SK-N-SH treated with all-trans-retinoic acid at 6 μM for 48 hours (cell line): ENCODE results near the gene ARHGAP8.

Experiments used
- ATAC-seq: fragments of 200-7000 bp; cut with Tn5 transposase; 3 replicates; pipeline ENCODE4 v1.9.1; 2020; ENCODE audit warnings: mild to moderate bottlenecking, moderate library complexity
- ARNTL ChIP-seq: fragments of 450-650 bp; formaldehyde crosslinking; IDR thresholded peaks from 2 replicates; pipeline ENCODE4 v1.5.0; 2020; ENCODE audit warnings: low read depth, mild to moderate bottlenecking, moderate library complexity, borderline replicate concordance
- CREB5 ChIP-seq: fragments of 250-450 bp; sonication (Bioruptor Pico); IDR thresholded peaks from 2 replicates; pipeline ENCODE4 v1.5.1; 2020; ENCODE audit warnings: low read depth, mild to moderate bottlenecking, moderate library complexity
- CSDC2 ChIP-seq: fragments of 250-450 bp; sonication (Bioruptor Pico); IDR thresholded peaks from 2 replicates; pipeline ENCODE4 v1.5.0; 2020; ENCODE audit warnings: mild to moderate bottlenecking, moderate library complexity
- CSRNP3 ChIP-seq: fragments of 250-450 bp; sonication (Bioruptor Pico); IDR thresholded peaks from 2 replicates; pipeline ENCODE4 v1.5.1; 2021; ENCODE audit warnings: mild to moderate bottlenecking, moderate library complexity
- ESRRG ChIP-seq: fragments of 250-450 bp; sonication (Bioruptor Pico); IDR thresholded peaks from 2 replicates; pipeline ENCODE4 v1.6.1; 2021; ENCODE audit warnings: mild to moderate bottlenecking
- GLIS3 ChIP-seq: fragments of 250-450 bp; sonication (Bioruptor Pico); IDR thresholded peaks from 2 replicates; pipeline ENCODE4 v1.5.0; 2020; ENCODE audit warnings: mild to moderate bottlenecking, moderate library complexity
- ISL1 ChIP-seq: fragments of 250-450 bp; sonication (Bioruptor Pico); IDR thresholded peaks from 2 replicates; pipeline ENCODE4 v2.1.2; 2022; ENCODE audit warnings: mild to moderate bottlenecking, moderate library complexity
- OSR1 ChIP-seq: fragments of 250-450 bp; sonication (Bioruptor Pico); IDR thresholded peaks from 2 replicates; pipeline ENCODE4 v1.8.0; 2022; ENCODE audit warnings: moderate library complexity, mild to moderate bottlenecking, inconsistent platforms
- POU6F1 ChIP-seq: fragments of 250-450 bp; sonication (Bioruptor Pico); IDR thresholded peaks from 2 replicates; pipeline ENCODE4 v1.8.0; 2021; ENCODE audit warnings: low read depth, mild to moderate bottlenecking, moderate library complexity, borderline replicate concordance
- PPARA ChIP-seq: fragments of 250-450 bp; sonication (Bioruptor Pico); IDR thresholded peaks from 2 replicates; pipeline ENCODE4 v1.5.0; 2020; ENCODE audit warnings: mild to moderate bottlenecking, borderline replicate concordance
- SNAI2 ChIP-seq: fragments of 250-450 bp; sonication (Bioruptor Pico); IDR thresholded peaks from 2 replicates; pipeline ENCODE4 v1.5.0; 2020; ENCODE audit warnings: mild to moderate bottlenecking, moderate library complexity
- TCF4 ChIP-seq: fragments of 250-450 bp; sonication (Bioruptor Pico); IDR thresholded peaks from 2 replicates; pipeline ENCODE4 v1.8.0; 2021; ENCODE audit warnings: mild to moderate bottlenecking, moderate library complexity, borderline replicate concordance
- TOX ChIP-seq: fragments of 250-450 bp; sonication (Bioruptor Pico); IDR thresholded peaks from 2 replicates; pipeline ENCODE4 v1.8.0; 2021; ENCODE audit warnings: mild to moderate bottlenecking, moderate library complexity, borderline replicate concordance
- TSHZ2 ChIP-seq: fragments of 250-450 bp; sonication (Bioruptor Pico); IDR thresholded peaks from 2 replicates; pipeline ENCODE4 v1.5.0; 2020; ENCODE audit warnings: mild to moderate bottlenecking, moderate library complexity
- ZC3H10 ChIP-seq: fragments of 250-450 bp; sonication (Bioruptor Pico); IDR thresholded peaks from 2 replicates; pipeline ENCODE4 v1.5.1; 2021; ENCODE audit warnings: mild to moderate bottlenecking, moderate library complexity
- ZFP3 ChIP-seq: fragments of 250-450 bp; sonication (Bioruptor Pico); IDR thresholded peaks from 2 replicates; pipeline ENCODE4 v1.5.0; 2020; ENCODE audit warnings: mild to moderate bottlenecking, moderate library complexity
- ZFP30 ChIP-seq: fragments of 450-650 bp; formaldehyde crosslinking; IDR thresholded peaks from 2 replicates; pipeline ENCODE4 v1.5.0; 2022; ENCODE audit warnings: mild to moderate bottlenecking, moderate library complexity
- ZNF565 ChIP-seq: fragments of 450-650 bp; formaldehyde crosslinking; conservative IDR thresholded peaks from 2 replicates; pipeline ENCODE4 v1.5.0; 2020; ENCODE audit warnings: low read depth, mild to moderate bottlenecking, moderate library complexity
- ZNF70 ChIP-seq: fragments of 450-650 bp; formaldehyde crosslinking; IDR thresholded peaks from 2 replicates; pipeline ENCODE4 v1.5.0; 2020; ENCODE audit warnings: mild to moderate bottlenecking, moderate library complexity
- ZNF8 ChIP-seq: fragments of 450-650 bp; formaldehyde crosslinking; IDR thresholded peaks from 2 replicates; pipeline ENCODE4 v1.5.0; 2020; ENCODE audit warnings: mild to moderate bottlenecking, moderate library complexity

ARHGAP8 gene

GRCh38 chr22:44831885-44832284 lies 79.5 kb downstream of the ARHGAP8 start:
- no peak for ATAC-seq
- TF ChIP-seq SNAI2, result no peak
- no peak for TF ChIP-seq ZC3H10 (CRISPR knock-in tag)
- no peak for TF ChIP-seq TOX (CRISPR knock-in tag)
- TF ChIP-seq, all 23 proteins: peak for 0

GRCh38 chr22:44834065-44834464 lies 81.7 kb downstream of the ARHGAP8 start:
- ATAC-seq, result no peak
- TF ChIP-seq GLIS3 (CRISPR knock-in tag) (no peak), ZC3H10 (CRISPR knock-in tag) (no peak), ZNF70 (CRISPR knock-in tag) (no peak), CREB5 (CRISPR knock-in tag) (no peak), ZNF565 (CRISPR knock-in tag) (no peak), TOX (CRISPR knock-in tag) (no peak), ISL1 (CRISPR knock-in tag) (no peak), ZFP30 (CRISPR knock-in tag) (no peak), ZFP3 (CRISPR knock-in tag) (no peak), ZNF8 (CRISPR knock-in tag) (no peak), TCF4 (CRISPR knock-in tag) (no peak), CSDC2 (CRISPR knock-in tag) (no peak)

- ATAC-seq, result no peak
- TF ChIP-seq TOX (CRISPR knock-in tag) (no peak), ZNF565 (CRISPR knock-in tag) (no peak), ZC3H10 (CRISPR knock-in tag) (no peak), TSHZ2 (CRISPR knock-in tag) (no peak), GLIS3 (CRISPR knock-in tag) (no peak), ZFP30 (CRISPR knock-in tag) (no peak), OSR1 (CRISPR knock-in tag) (no peak), TCF4 (CRISPR knock-in tag) (no peak)
Measured at GRCh38 chr22:44837481-44837880, 85.1 kb downstream of the ARHGAP8 start.

- no peak for TF ChIP-seq ZNF565 (CRISPR knock-in tag)
- TF ChIP-seq ZFP30 (CRISPR knock-in tag), result no peak
- no peak for ATAC-seq
Measured at GRCh38 chr22:44838316-44839016, 86.1 kb downstream of the ARHGAP8 start.

- TF ChIP-seq TSHZ2 (CRISPR knock-in tag) (no peak), OSR1 (CRISPR knock-in tag) (no peak), ZNF70 (CRISPR knock-in tag) (no peak), ZNF565 (CRISPR knock-in tag) (no peak), ESRRG (CRISPR knock-in tag) (no peak), ZFP30 (CRISPR knock-in tag) (no peak), ISL1 (CRISPR knock-in tag) (no peak), CSRNP3 (CRISPR knock-in tag) (no peak), GLIS3 (CRISPR knock-in tag) (no peak), ZC3H10 (CRISPR knock-in tag) (no peak), ARNTL (no peak), POU6F1 (CRISPR knock-in tag) (no peak), PPARA (CRISPR knock-in tag) (no peak), ZFP3 (CRISPR knock-in tag) (no peak), TOX (CRISPR knock-in tag) (no peak), CSDC2 (CRISPR knock-in tag) (no peak), ZNF8 (CRISPR knock-in tag) (no peak)
- ATAC-seq, result no peak
Measured at GRCh38 chr22:44839061-44839460, 86.7 kb downstream of the ARHGAP8 start.
